WERI-Rb-1 (cell line): Measurements from ENCODE around the gene SPATA46.

ENCODE experiments used
- DNase-seq: peaks from one replicate; pipeline ENCODE4 v3.0.0-alpha.2; 2020
- H3K27ac ChIP-seq: fragments of 250-450 bp; sonication (Bioruptor Pico); 2 replicates; pipeline ENCODE4 v1.5.1; 2020; ENCODE audit warnings: mild to moderate bottlenecking, moderate library complexity
- H3K27me3 ChIP-seq: fragments of 250-450 bp; sonication (Bioruptor Pico); 2 replicates; pipeline ENCODE4 v1.5.1; 2021; ENCODE audit warnings: mild to moderate bottlenecking, low read depth, moderate library complexity; ENCODE audit not compliant: insufficient read depth, severe bottlenecking
- H3K36me3 ChIP-seq: fragments of 250-450 bp; sonication (Bioruptor Pico); 2 replicates; pipeline ENCODE4 v1.5.1; 2020; ENCODE audit warnings: mild to moderate bottlenecking, moderate library complexity
- H3K4me3 ChIP-seq: 2 replicates; pipeline ENCODE4 v1.5.1; 2011; ENCODE audit warnings: low read depth, mild to moderate bottlenecking, control low read depth, low read length
- H3K9me3 ChIP-seq: fragments of 250-450 bp; sonication (Bioruptor Pico); 2 replicates; pipeline ENCODE4 v1.5.1; 2021; ENCODE audit warnings: mild to moderate bottlenecking, moderate library complexity; ENCODE audit not compliant: severe bottlenecking
- TF ChIP-seq, protein P1 (sequence below): IDR thresholded peaks from 2 replicates; pipeline ENCODE4 v1.5.1; 2011; ENCODE audit warnings: low read depth, mild to moderate bottlenecking, control low read depth, inconsistent platforms, low read length

SPATA46 gene

GRCh38 chr1:162360237-162360873, 16.3 kb downstream of the SPATA46 start:
- DNase-seq, result no peak
- TF ChIP-seq, protein P1, sequence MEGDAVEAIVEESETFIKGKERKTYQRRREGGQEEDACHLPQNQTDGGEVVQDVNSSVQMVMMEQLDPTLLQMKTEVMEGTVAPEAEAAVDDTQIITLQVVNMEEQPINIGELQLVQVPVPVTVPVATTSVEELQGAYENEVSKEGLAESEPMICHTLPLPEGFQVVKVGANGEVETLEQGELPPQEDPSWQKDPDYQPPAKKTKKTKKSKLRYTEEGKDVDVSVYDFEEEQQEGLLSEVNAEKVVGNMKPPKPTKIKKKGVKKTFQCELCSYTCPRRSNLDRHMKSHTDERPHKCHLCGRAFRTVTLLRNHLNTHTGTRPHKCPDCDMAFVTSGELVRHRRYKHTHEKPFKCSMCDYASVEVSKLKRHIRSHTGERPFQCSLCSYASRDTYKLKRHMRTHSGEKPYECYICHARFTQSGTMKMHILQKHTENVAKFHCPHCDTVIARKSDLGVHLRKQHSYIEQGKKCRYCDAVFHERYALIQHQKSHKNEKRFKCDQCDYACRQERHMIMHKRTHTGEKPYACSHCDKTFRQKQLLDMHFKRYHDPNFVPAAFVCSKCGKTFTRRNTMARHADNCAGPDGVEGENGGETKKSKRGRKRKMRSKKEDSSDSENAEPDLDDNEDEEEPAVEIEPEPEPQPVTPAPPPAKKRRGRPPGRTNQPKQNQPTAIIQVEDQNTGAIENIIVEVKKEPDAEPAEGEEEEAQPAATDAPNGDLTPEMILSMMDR, result no peak
- no peak overlapping the region for H3K4me3 ChIP-seq
- peaks cover 56% of the 10 kb centered on the region for H3K36me3 ChIP-seq
- no peaks in the 10 kb centered on the region for H3K27me3 ChIP-seq
- no peak overlapping the region for H3K27ac ChIP-seq
- no peaks in the 10 kb centered on the region for H3K9me3 ChIP-seq

DNA sequence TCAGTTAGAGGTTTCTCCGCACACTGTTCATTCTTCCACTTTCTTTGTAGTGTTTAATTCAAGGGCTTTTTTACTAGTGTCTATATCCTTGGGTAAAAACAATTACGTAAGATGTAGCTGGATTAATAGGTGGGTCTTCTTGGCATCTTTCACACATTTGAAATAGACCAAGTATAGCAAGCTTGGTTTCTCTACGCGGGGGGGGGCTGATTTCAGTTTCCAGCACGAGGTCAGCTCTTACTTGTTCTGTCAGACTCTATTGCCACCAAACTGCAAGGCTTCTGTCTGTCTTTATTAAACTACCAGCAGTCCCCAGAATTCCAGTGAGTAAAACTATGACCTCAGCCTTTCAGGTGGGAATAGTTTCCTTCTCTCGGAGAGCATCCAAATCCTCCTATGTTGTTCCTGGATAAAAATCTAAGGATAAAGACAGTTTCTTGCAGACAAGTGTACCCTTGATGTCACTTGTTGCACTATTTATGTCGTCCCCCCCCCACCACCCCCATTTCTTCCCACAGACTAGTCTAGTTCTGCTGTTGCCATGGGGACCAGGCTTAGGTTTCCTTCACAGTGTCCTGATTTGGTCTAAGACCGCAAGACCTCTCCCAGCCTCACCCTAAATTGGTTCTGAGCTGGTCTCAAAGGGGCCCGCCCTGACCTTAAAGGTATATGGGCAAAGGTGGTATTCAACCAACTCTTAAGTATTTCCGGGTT, 17.0 kb downstream of the SPATA46 start:
- Histone ChIP-seq H3K36me3 (peaks cover 61% of the 10 kb centered on the region), H3K27ac (no peak overlapping the region), H3K4me3 (no peak overlapping the region), H3K9me3 (no peaks in the 10 kb centered on the region), H3K27me3 (no peaks in the 10 kb centered on the region)
- DNase-seq, result no peak
- TF ChIP-seq, protein P1, result no peak

DNA sequence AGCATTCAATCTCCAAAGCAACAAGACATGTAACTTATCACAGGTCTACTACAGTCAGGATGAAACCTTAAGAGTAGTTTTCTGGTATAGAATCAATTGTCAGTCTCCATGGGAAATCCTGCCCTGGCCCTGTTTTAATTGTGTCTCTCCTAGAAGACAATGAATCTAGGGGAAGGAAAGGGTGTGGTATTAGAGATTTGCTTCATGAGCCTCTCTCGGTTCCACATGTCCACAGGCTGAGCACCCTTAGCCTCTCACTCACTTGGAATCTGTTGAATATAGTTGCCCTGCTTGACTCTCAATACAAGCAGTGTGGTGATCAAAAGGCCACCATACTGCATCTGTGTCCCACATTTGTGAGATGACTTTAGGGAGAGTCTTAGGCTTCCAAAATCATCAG, 17.7 kb downstream of the SPATA46 start:
- Histone ChIP-seq H3K27ac (no peak overlapping the region), H3K36me3 (peaks cover 64% of the 10 kb centered on the region), H3K4me3 (no peak overlapping the region), H3K9me3 (no peaks in the 10 kb centered on the region), H3K27me3 (no peaks in the 10 kb centered on the region)
- DNase-seq, result no peak
- TF ChIP-seq, protein P1, result no peak

- Histone ChIP-seq H3K27ac (no peak overlapping the region), H3K4me3 (no peak overlapping the region), H3K9me3 (no peaks in the 10 kb centered on the region), H3K27me3 (no peaks in the 10 kb centered on the region), H3K36me3 (peaks cover 59% of the 10 kb centered on the region)
- DNase-seq, result peak; percentile 63
- TF ChIP-seq, protein P1, result peak; percentile 83
Measured at GRCh38 chr1:162357681-162358266, 18.9 kb downstream of the SPATA46 start.

GRCh38 chr1:162353702-162354101, 23.0 kb downstream of the SPATA46 start:
- Histone ChIP-seq H3K27me3 (no peaks in the 10 kb centered on the region), H3K36me3 (peaks cover 34% of the 10 kb centered on the region), H3K27ac (no peak overlapping the region), H3K4me3 (no peak overlapping the region), H3K9me3 (no peaks in the 10 kb centered on the region)
- TF ChIP-seq, protein P1, result no peak
- no peak for DNase-seq
